Mucosa of rectum (tissue), 2 donors: ENCODE data around the gene PTTG1IP.

Experiments used
- H3K27ac ChIP-seq, 2 donors: one replicate each; pipeline ENCODE4 v1.7.0; 2013; ENCODE audit warnings: inconsistent platforms in 2 of 2, low read depth in 2 of 2, low read length in 2 of 2
- H3K27me3 ChIP-seq, 2 donors: one replicate each; pipeline ENCODE4 v1.7.0; 2013; ENCODE audit warnings: low read length in 2 of 2; ENCODE audit not compliant: control insufficient read depth in 2 of 2, insufficient read depth in 2 of 2
- H3K36me3 ChIP-seq, 2 donors: one replicate each; pipeline ENCODE4 v1.7.0; 2013; ENCODE audit warnings: low read length in 2 of 2; ENCODE audit not compliant: control insufficient read depth in 2 of 2, insufficient read depth in 2 of 2
- H3K4me1 ChIP-seq, 2 donors: one replicate each; pipeline ENCODE4 v1.7.0; 2013; ENCODE audit warnings: low read length in 2 of 2, mild to moderate bottlenecking in 1 of 2; ENCODE audit not compliant: control insufficient read depth in 2 of 2, insufficient read depth in 2 of 2
- H3K4me3 ChIP-seq, 2 donors: one replicate each; pipeline ENCODE4 v1.7.0; 2013; ENCODE audit warnings: low read length in 2 of 2
- H3K9ac ChIP-seq, 2 donors: one replicate each; pipeline ENCODE4 v1.7.0; 2013; ENCODE audit warnings: low read length in 2 of 2, low read depth in 1 of 2, mild to moderate bottlenecking in 1 of 2
- H3K9me3 ChIP-seq, 2 donors: one replicate each; pipeline ENCODE4 v1.7.0; 2013; ENCODE audit warnings: low read length in 2 of 2; ENCODE audit not compliant: control insufficient read depth in 2 of 2
- donor health status: healthy.
- donor health status: Normal muscosa, but diverticular disease.

Gene PTTG1IP

DNA sequence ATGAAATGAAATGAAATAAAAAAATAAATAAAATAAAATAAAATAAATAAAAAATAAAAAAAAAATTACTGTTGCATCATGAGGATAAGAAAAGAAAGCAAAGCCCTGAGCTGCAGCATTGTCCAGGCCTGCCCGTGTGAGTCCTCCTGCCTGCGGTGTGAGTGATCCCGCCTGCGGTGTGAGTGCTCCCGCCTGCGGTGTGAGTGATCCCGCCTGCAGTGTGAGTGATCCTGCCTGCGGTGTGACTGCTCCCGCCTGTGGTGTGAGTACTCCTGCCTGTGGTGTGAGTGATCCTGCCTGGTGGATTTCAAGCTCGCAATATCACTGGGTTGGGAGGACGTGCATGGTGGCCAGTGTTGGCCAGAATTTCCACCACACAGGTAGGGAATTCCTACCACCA lies 22.4 kb upstream of the PTTG1IP start:
- H3K27me3 ChIP-seq: no peaks in the 10 kb centered on the region
- H3K4me3 ChIP-seq: no peak overlapping the region
- H3K9ac ChIP-seq: no peak overlapping the region
- peaks cover 2 to 3% of the 10 kb centered on the region in 2 donors for H3K4me1 ChIP-seq
- no peaks in the 10 kb centered on the region for H3K9me3 ChIP-seq
- peaks cover 0 to 9% of the 10 kb centered on the region in 2 donors for H3K36me3 ChIP-seq
- no peak overlapping the region for H3K27ac ChIP-seq

GRCh38 chr21:44894687-44895302 lies 21.3 kb upstream of the PTTG1IP start:
- Histone ChIP-seq H3K36me3 (peaks cover 0 to 5% of the 10 kb centered on the region in 2 donors), H3K4me1 (peaks cover 2 to 3% of the 10 kb centered on the region in 2 donors), H3K9ac (no peak overlapping the region), H3K9me3 (no peaks in the 10 kb centered on the region), H3K27ac (no peak overlapping the region), H3K27me3 (no peaks in the 10 kb centered on the region), H3K4me3 (no peak overlapping the region)

DNA sequence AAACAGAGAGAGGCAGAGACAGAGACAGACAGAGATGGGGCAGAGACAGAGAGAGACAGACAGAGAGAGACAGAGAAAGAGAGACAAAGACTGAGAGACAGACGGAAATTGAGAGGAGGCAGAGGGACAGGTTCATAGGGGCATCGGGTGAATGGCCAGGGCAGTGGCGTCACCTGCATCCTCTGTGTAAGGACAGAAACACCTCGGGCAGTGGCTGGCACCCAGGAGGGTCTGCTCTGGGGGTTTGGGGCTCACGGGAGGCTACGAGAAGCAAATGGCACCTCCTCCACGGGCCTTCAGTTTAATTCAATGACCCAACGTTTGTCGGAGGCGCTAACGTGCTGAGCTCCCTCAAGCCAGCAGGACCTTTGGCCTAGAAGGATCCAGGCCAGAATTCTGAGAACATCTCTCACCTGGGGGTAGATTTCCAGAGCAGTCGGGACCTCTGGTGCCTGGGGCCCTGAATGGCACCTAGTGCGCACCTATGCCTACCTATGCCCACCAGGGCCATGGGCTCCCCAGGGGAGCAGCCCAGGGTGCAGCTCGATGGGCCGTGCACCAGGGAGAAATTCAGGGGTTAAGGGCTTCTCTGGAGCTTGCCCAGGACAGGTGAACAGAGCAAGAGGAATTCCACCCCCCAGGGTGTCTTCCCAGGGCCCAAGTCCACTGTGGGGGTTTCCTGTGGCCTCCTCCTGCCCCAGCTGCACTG lies 20.6 kb upstream of the PTTG1IP start:
- Histone ChIP-seq H3K9ac (no peak overlapping the region), H3K36me3 (peaks cover 0 to 3% of the 10 kb centered on the region in 2 donors), H3K9me3 (no peaks in the 10 kb centered on the region), H3K27ac (no peak overlapping the region), H3K4me3 (no peak overlapping the region), H3K4me1 (peaks cover 2 to 3% of the 10 kb centered on the region in 2 donors), H3K27me3 (no peaks in the 10 kb centered on the region)

- Histone ChIP-seq H3K27ac (no peak overlapping the region), H3K27me3 (no peaks in the 10 kb centered on the region), H3K36me3 (no peaks in the 10 kb centered on the region), H3K4me1 (peaks cover 2 to 3% of the 10 kb centered on the region in 2 donors), H3K9me3 (no peaks in the 10 kb centered on the region), H3K9ac (no peak overlapping the region), H3K4me3 (no peak overlapping the region)
Measured at GRCh38 chr21:44893278-44893556, 19.7 kb upstream of the PTTG1IP start.

DNA sequence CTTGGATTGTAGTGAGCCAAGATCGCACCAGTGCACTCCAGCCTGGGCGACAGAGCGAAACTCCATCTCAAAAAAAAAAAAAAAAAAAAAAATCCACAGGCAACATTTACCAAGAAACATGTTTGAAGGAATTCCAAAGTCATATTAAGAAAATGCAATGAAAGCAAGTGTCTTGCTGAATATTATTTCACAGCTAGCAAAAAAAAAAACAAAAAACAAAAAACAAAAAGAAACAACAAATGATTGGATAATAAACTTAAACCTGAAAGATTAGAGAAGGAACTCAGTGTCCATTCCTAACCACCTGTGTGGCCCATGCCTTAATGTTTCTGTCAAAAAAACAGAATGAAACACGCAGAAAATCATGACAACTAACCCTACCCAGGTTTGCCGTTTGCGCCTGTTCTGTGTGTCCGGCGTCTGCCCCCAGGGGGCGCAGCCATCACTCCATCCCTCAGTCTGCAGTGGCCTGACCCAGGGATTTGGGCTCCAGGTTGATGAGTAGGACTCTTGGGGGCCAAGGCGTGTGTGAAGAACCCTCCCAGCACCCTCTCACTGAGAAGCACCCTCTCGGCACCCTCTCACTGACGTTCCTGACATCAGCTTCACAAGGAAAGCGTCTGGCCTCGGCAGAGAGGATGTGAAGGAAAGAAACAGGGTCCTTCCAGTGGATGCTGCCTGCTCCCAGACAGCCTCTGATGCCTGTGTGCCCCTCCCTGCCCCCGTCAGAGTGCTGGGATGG lies 19.2 kb upstream of the PTTG1IP start:
- no peaks in the 10 kb centered on the region for H3K27me3 ChIP-seq
- H3K4me3 ChIP-seq: no peak overlapping the region
- no peaks in the 10 kb centered on the region for H3K9me3 ChIP-seq
- H3K36me3 ChIP-seq: no peaks in the 10 kb centered on the region
- no peak overlapping the region for H3K27ac ChIP-seq
- peaks cover 0 to 2% of the 10 kb centered on the region in 2 donors for H3K4me1 ChIP-seq
- no peak overlapping the region for H3K9ac ChIP-seq

DNA sequence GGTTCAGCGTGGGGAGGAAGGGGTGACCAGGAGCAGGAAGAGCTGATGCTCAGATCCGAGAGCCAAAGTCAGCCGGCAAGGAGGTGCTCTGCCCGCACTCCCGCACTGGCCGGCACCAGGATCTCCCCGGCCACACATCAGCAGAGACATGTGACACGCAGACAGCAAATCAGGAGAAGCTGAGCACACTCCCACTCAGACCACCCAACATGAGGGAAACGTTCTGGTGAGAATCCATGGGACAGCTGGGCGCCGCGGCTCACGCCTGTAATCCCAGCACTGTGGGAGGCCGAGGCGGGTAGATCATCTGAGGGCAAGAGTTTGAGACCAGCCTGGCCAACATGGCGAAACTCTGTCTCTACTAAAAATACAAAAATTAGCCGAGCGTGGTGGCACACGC lies 18.6 kb upstream of the PTTG1IP start:
- no peaks in the 10 kb centered on the region for H3K36me3 ChIP-seq
- H3K9me3 ChIP-seq: no peaks in the 10 kb centered on the region
- H3K27ac ChIP-seq: no peak overlapping the region
- no peak overlapping the region for H3K9ac ChIP-seq
- peaks cover 0 to 2% of the 10 kb centered on the region in 2 donors for H3K4me1 ChIP-seq
- no peak overlapping the region for H3K4me3 ChIP-seq
- H3K27me3 ChIP-seq: no peaks in the 10 kb centered on the region

DNA sequence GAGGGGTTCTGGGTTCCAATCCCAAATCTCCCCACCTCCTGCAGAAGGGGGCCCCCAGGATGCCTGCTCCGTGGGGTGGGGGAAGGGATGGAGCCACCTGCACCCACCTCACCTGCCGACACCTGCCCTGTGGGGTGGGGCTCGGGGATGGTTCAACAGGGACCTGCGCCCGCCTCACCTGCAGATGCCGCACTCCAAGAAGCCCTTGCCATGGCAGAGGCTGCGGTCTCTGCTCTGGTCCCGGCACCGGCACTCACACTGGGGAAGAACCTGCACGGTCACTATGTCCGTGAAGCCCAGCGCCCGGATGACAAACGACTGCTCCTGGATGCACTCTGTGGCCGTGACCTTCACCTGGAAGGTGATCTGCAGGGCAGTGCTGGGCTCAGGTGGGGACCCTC lies 18.1 kb upstream of the PTTG1IP start:
- Histone ChIP-seq H3K36me3 (no peaks in the 10 kb centered on the region), H3K4me1 (peaks cover 0 to 2% of the 10 kb centered on the region in 2 donors), H3K9me3 (no peaks in the 10 kb centered on the region), H3K27me3 (no peaks in the 10 kb centered on the region), H3K4me3 (no peak overlapping the region), H3K27ac (no peak overlapping the region), H3K9ac (no peak overlapping the region)

GRCh38 chr21:44890961-44891541 lies 17.6 kb upstream of the PTTG1IP start:
- Histone ChIP-seq H3K27ac (no peak overlapping the region), H3K9ac (no peak overlapping the region)

GRCh38 chr21:44890338-44890931 lies 16.9 kb upstream of the PTTG1IP start:
- H3K27me3 ChIP-seq: no peaks in the 10 kb centered on the region
- H3K36me3 ChIP-seq: no peaks in the 10 kb centered on the region
- H3K27ac ChIP-seq: no peak overlapping the region
- no peak overlapping the region for H3K9ac ChIP-seq
- H3K4me3 ChIP-seq: no peak overlapping the region
- H3K9me3 ChIP-seq: no peaks in the 10 kb centered on the region
- peaks cover 0 to 2% of the 10 kb centered on the region in 2 donors for H3K4me1 ChIP-seq

More at GRCh38 chr21:44890961-44891541, 17.6 kb upstream of the PTTG1IP start:
- peaks cover 0 to 2% of the 10 kb centered on the region in 2 donors for H3K4me1 ChIP-seq
- no peak overlapping the region for H3K4me3 ChIP-seq
- no peaks in the 10 kb centered on the region for H3K36me3 ChIP-seq
- H3K9me3 ChIP-seq: no peaks in the 10 kb centered on the region
- no peaks in the 10 kb centered on the region for H3K27me3 ChIP-seq
